Left hindlimb (tissue), 1 donor: ENCODE measurements around the gene GMDS.

ENCODE experiments used
- DNase-seq: peaks from one replicate; pipeline ENCODE4 v3.0.0-alpha.2; 2018

Gene GMDS

GRCh38 chr6:1576166-1576565, 669.2 kb downstream of the GMDS start:
- no peak for DNase-seq

GRCh38 chr6:1575210-1576041, 670.0 kb downstream of the GMDS start:
- DNase-seq, result peak; percentile 77

GRCh38 chr6:1574890-1575209, 670.6 kb downstream of the GMDS start:
- DNase-seq, result no peak

GRCh38 chr6:1574083-1574761, 671.2 kb downstream of the GMDS start:
- DNase-seq, result no peak
